HG02938 (cell line): ENCODE data around the gene TYMS.

Experiments used
- ATAC-seq: cut with Tn5 transposase; IDR thresholded peaks from one replicate; pipeline ENCODE4 v1.9.1; 2021; ENCODE audit warnings: mild to moderate bottlenecking, moderate library complexity; ENCODE audit not compliant: unreplicated experiment

Gene TYMS

GRCh38 chr18:657311-658000 lies at the start of gene TYMS:
TYMS (plus strand) TSS chr18:657653; CDS start chr18:657743, 90 bp downstream.
- ATAC-seq, result peak; percentile 40

- ATAC-seq, result no peak
These were observed 49.5 kb upstream of the TYMS start for GRCh38 chr18:607930-608329.

DNA sequence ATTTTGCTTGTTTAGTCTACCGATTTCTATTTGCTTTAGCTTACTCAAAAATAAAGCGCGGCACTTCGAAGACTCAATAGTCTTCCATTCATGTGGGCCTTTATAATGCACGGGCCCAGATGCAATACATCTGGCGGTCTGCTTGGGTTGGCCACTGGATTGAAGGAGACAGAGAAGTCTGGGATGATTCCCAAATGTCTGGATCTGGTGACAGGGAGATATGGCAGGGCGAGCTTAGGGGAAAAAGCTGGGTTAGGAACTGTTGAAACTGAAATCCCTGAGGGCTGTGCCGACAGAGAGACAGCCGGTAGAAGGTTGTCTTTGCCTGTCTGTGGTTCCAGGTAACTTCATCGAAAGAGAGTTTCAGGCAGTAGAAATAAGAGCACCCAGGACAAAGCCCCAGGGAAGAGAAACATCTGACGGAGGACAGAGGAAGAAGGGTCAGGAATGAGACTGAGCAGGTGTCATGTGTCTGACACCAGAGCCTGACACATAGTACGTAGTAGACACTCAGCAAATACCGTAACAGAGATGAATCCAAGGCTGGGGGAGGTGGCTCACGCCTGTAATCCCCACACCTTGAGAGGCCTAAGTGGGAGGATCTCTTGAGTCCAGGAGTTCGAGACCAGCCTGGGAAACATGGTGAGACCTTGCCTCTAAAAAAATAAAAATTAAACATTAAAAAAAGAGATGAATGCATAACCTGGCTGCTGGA lies 47.1 kb upstream of the TYMS start:
- ATAC-seq, result no peak

DNA sequence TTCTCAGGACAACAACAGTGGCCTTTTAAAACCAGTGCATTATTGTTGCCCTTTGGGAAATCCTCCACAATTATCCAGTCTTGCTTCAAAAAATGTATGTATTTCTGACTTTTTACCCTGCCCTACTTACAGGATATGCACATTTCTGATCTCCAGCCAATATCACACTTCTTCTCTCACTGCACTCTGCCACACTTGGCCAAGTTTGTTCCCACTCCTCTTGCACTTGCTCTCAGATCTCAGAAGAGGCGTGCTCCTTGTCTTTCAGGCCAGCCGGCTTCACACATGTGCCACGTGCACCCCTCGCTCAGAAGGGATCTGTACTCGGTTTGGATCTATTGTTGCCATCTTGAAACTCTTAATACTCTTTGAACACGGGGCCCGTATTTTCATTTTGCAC lies 45.3 kb upstream of the TYMS start:
- no peak for ATAC-seq

GRCh38 chr18:614193-614592 lies 43.3 kb upstream of the TYMS start:
- ATAC-seq, result no peak

DNA sequence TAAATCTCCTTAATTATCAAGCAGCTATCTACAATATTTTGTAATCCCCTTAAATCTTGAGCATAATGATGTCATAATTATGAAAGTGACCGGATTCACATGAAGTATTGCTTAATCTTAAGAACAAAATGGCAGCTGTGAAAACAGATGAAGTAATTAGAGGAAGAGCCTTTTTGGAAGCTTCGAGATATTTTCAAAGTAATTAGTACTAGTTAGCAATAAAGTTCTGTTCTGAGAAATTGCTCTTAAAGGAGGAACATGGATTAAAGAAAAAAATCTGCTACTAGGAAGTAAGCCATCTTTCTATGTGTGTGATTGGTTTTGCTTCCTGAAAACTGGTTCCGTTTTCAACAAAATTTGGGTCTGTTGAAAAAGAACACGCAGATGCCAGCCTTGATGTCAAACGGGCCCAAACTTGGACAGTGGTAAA lies 42.3 kb upstream of the TYMS start:
- no peak for ATAC-seq

- no peak for ATAC-seq
These were observed 41.7 kb upstream of the TYMS start for GRCh38 chr18:615773-616172.

- no peak for ATAC-seq
These were observed 41.0 kb upstream of the TYMS start for GRCh38 chr18:616380-616995.

DNA sequence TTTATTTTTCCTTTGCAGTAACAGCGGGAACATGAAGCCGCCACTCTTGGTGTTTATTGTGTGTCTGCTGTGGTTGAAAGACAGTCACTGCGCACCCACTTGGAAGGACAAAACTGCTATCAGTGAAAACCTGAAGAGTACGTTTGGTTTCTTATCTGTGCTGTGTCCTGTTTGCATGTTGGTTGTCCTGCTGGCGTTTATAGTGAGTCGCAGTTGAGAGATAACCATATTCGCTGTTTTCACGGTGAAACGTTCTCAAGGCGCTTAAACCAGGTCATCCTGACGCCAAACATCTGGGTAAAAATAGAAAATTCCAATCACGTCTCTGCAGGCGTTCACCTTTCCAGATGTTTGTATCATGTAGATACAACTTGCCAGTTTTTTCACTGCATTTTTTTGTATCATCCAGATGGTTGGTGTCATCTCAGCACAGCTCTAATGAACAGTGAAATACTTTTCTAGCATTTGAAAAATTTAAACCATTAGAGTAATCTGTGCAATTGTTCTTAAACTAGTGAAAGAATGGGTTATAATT lies 39.4 kb upstream of the TYMS start:
- ATAC-seq, result no peak

GRCh38 chr18:618618-619017 lies 38.8 kb upstream of the TYMS start:
- no peak for ATAC-seq

- no peak for ATAC-seq
These were observed 36.0 kb upstream of the TYMS start for GRCh38 chr18:621291-622043.

DNA sequence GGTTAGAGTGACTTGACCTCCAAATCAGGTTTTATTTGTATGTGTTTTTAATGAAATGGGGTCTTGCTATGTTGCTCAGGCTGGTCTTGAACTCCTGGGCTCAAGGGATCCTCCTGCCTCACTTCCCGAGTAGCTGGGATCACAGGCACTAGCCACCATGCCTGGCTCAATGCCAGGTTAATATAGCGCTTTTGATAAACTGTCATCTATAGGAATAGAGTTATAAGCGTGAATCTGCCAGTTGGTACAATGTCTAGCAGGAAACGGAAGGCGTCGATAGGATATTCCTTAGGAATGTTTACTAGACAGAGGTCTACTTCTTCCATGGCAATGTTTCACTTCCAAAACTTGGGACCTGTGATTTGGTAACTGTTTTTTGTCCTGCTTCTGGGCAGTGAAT lies 35.2 kb upstream of the TYMS start:
- ATAC-seq, result no peak

DNA sequence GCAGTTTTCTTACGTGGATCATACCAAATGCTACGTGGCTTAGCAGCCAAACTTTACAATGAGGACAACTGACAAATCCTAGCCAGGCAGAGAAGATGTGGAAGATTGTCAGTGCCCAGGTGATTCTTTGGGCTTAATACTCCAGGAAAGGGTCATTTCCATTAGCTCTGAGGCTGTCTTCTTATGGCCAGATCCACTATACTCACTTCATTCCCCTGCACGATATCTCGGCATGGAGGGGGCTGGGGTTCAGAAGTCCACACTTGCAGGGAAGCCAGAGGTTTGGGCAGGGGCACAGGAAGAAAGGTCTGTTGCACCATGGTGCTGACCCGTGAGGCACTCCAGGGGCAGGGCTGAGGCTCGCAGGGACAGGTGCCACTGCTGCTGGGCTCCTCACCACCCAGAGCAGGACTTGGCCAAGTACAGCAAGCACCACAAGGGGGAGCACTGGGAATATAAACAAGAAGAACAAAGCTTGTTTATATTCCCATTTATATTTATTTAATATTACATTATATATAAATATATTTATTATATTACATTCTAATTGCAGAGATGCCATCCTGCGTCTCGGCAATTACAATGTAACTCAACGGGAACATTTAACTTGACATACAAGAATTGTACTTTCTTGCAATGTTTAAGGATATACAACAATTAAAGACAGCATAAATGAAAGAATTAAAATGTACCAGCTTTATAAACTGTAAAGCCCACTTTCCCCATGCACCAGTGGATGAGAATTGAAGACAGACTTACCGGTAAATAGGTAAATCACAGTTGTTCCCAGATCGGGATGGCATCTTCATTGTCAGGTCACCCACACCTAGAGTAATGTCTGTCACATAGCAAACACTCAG lies 33.5 kb upstream of the TYMS start:
- no peak for ATAC-seq

GRCh38 chr18:627231-627630 lies 30.2 kb upstream of the TYMS start:
- no peak for ATAC-seq

- no peak for ATAC-seq
These were observed 27.9 kb upstream of the TYMS start for GRCh38 chr18:629269-630150.

- no peak for ATAC-seq
These were observed 25.9 kb upstream of the TYMS start for GRCh38 chr18:631560-631959.

DNA sequence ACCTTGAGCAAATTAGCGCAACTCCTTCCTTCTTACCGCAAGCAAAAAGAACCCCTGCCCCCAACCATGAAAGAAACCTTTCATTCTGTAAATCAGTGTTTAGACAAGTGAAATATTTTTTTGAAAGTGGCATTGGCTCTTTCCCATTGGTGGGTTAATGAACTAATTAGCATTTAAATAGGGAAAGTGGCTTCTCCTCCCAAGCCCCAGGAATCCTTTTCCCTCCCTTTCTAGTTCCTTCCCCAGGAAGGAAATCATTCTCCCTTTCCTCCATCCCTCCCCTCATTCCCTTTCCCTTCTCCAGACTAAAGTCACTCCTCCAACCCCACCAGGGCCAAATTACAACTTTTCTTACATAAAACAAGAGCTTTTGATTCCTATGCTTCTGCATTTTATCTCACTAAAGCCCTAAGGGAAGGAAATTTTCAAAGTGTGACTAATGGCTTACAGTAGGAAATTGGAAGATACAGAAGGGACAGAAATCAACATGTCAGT lies 22.9 kb upstream of the TYMS start:
- ATAC-seq, result no peak

DNA sequence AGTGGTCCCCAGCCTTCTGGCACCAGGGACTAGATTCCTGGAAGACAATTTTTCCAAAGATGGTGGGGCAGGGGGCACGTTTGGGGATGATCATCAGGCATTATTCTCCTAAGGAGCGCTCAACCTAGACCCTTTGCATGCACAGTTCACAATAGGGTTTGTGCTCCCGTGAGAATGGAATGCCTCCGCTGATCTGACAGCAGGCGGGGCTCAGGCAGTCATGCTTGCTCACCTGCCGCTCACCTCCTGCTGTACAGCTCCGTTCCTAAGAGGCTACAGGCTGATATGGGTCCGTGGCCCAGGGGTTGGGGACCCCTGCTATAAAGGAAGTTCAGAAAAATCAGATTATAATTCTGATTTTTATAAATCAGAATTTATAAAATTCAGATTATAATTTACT lies 22.3 kb upstream of the TYMS start:
- ATAC-seq, result no peak

GRCh38 chr18:641224-641623 lies 16.2 kb upstream of the TYMS start:
- no peak for ATAC-seq
